GM12872 (cell line): ENCODE data around the gene PCBP2.
A peak's percentile ranks its signal among the peaks of the same experiment; 100 is the strongest.

ENCODE experiments used
- TF ChIP-seq, protein P1 (sequence below): IDR thresholded peaks from 3 replicates; pipeline ENCODE4 v1.5.1; 2011; ENCODE audit warnings: low read depth, mild to moderate bottlenecking, low read length, moderate library complexity; ENCODE audit not compliant: insufficient read depth

Gene PCBP2

GRCh38 chr12:53441040-53441833 lies 10.7 kb upstream of the PCBP2 start, which contains the start of gene PRR13:
Gene PRR13, plus strand, starts transcription at chr12:53441734. Its CDS starts 981 bp downstream, at chr12:53442715.
- TF ChIP-seq, protein P1, sequence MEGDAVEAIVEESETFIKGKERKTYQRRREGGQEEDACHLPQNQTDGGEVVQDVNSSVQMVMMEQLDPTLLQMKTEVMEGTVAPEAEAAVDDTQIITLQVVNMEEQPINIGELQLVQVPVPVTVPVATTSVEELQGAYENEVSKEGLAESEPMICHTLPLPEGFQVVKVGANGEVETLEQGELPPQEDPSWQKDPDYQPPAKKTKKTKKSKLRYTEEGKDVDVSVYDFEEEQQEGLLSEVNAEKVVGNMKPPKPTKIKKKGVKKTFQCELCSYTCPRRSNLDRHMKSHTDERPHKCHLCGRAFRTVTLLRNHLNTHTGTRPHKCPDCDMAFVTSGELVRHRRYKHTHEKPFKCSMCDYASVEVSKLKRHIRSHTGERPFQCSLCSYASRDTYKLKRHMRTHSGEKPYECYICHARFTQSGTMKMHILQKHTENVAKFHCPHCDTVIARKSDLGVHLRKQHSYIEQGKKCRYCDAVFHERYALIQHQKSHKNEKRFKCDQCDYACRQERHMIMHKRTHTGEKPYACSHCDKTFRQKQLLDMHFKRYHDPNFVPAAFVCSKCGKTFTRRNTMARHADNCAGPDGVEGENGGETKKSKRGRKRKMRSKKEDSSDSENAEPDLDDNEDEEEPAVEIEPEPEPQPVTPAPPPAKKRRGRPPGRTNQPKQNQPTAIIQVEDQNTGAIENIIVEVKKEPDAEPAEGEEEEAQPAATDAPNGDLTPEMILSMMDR, result 0 out of 3 replicates have a peak, but pooled peaks have one; percentile 1

DNA sequence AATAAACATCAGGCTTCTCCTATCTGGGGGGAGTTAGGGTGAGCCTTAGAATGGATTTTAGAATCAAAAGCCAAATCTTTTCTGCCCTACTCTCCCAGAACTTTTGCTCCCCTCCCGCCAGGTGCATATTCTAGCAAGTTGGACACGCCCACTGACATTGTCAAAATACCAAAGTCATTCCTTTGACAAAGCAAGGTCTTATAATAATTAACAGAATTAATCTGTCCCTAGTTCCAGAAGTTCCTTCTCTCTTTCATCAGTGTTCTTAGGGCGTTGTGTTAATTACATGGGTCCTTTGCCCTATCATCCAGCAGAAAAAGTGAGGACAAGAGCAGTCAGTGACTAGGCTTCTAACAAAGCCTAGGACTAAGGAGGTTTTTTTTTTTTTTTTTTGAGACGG lies 7.9 kb upstream of the PCBP2 start:
- TF ChIP-seq, protein P1, result no peak

- TF ChIP-seq, protein P1, result no peak
Observed at GRCh38 chr12:53450936-53451335, 966 bp upstream of the PCBP2 start.

- TF ChIP-seq, protein P1, result peak; percentile 36; the same call in 1 of the 3 replicates
Observed at GRCh38 chr12:53452159-53453077, 516 bp downstream of the PCBP2 start.

DNA sequence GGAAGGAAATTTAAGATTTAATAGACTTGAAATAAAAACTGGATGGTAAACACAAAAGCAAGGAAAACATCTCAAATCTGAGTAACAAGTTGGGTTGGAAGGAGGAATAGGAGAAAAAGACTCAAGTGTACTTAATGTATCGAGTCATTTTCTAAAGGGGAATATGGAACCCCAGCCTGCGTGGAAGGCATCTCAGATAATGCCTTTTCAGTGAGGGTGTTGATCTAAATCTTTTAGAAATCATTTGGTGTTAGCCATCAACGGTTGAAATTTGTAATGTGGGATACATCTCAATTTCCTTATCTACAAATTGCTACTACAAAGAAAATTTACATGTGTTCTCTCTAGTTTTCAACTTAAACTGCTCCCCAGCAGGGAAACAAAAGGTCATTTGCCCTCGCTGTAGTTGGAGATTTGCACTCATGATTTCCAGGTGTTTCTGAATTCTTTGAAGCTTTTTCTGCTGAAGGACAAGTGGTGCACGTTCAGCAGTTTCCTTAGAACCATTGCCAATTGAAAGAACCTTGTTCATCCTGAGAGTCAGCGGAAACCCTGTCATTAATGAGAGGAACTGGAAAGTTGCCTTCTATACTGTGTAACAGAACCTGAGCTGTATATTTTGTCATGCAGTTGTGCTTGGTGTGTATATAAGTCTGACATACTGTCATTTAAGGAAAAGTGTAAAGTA lies 2.2 kb downstream of the PCBP2 start:
- TF ChIP-seq, protein P1, result no peak

DNA sequence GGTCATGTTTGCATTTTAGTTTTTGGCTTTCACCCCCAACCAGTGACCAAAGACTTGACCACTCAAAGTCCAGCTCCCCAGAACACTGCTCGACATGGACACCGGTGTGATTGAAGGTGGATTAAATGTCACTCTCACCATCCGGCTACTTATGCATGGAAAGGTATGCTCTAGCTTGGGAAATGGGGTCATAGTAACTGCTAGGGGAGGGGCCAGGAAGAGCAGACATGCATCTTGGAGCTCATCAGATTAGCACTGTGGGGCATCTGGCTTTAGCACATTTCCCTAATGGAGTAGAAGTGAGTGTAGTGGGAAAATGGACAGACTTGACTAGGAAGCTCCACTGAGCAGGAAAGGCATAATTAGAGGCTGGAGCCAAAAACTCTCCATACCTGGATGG lies 2.8 kb downstream of the PCBP2 start:
- TF ChIP-seq, protein P1, result no peak
